HFF-Myc (cell line): ENCODE results near the gene SLIT3.

Experiments used
- DNase-seq: peaks from one replicate; pipeline ENCODE4 v3.0.0-alpha.2; 2011; ENCODE audit warnings: low read depth; ENCODE audit errors: extremely low read depth
- H3K4me3 ChIP-seq: replicated peaks from 2 replicates; pipeline ENCODE4 v1.5.1; 2011; ENCODE audit warnings: low read depth, mild to moderate bottlenecking, control low read depth, low read length
- CTCF ChIP-seq: IDR thresholded peaks from 2 replicates; pipeline ENCODE4 v1.5.1; 2012; ENCODE audit warnings: mild to moderate bottlenecking, low read depth, low read length, control low read depth; ENCODE audit errors: missing control alignments

The SLIT3 gene

GRCh38 chr5:169064093-169064492, 236.8 kb downstream of the SLIT3 start:
- TF ChIP-seq CTCF = no peak
- no peak for DNase-seq
- no peak overlapping the region for H3K4me3 ChIP-seq

GRCh38 chr5:169063316-169063953, 237.5 kb downstream of the SLIT3 start:
- H3K4me3 ChIP-seq = no peak overlapping the region
- DNase-seq = no peak
- TF ChIP-seq CTCF = no peak

- DNase-seq = no peak
- H3K4me3 ChIP-seq = no peak overlapping the region
- TF ChIP-seq CTCF = no peak
Measured at GRCh38 chr5:169062690-169063089, 238.2 kb downstream of the SLIT3 start.

GRCh38 chr5:169054506-169054905, 246.4 kb downstream of the SLIT3 start:
- no peak overlapping the region for H3K4me3 ChIP-seq
- no peak for DNase-seq
- TF ChIP-seq CTCF = no peak

GRCh38 chr5:169052207-169052606, 248.7 kb downstream of the SLIT3 start:
- no peak for TF ChIP-seq CTCF
- DNase-seq = peak; percentile 5
- no peak overlapping the region for H3K4me3 ChIP-seq

GRCh38 chr5:169051351-169051750, 249.6 kb downstream of the SLIT3 start:
- DNase-seq = no peak
- H3K4me3 ChIP-seq = no peak overlapping the region
- no peak for TF ChIP-seq CTCF

GRCh38 chr5:169050636-169051035, 250.3 kb downstream of the SLIT3 start:
- no peak for TF ChIP-seq CTCF
- DNase-seq = no peak

More at GRCh38 chr5:169050636-169051035, 250.3 kb downstream of the SLIT3 start:
- no peak overlapping the region for H3K4me3 ChIP-seq
